A549 (cell line): ENCODE data around the gene GALC.

Experiments
- CEBPB ChIP-seq, 2 experiments: fragments of >200 bp in 1 of 2; sonication (Bioruptor Twin) in 1 of 2; formaldehyde crosslinking in 1 of 2; IDR thresholded peaks; 2 replicates each; pipeline ENCODE4 v1.6.1; 2012 to 2016
- CTCF ChIP-seq: fragments of >200 bp; sonication (Bioruptor Twin); formaldehyde crosslinking; IDR thresholded peaks from 3 replicates; pipeline ENCODE4 v1.5.1; 2016
- EP300 ChIP-seq, 2 experiments: fragments of >200 bp; sonication (Bioruptor Twin); formaldehyde crosslinking; IDR thresholded peaks; 2 replicates in 1 of 2; 3 replicates in 1 of 2; pipeline ENCODE4 v1.6.1; 2016 to 2017
- ESRRA ChIP-seq: fragments of 150-350 bp; IDR thresholded peaks from 2 replicates; pipeline ENCODE4 v1.6.1; 2014; ENCODE audit warnings: mild to moderate bottlenecking, low read length, borderline replicate concordance
- NR3C1 ChIP-seq: fragments of >200 bp; sonication (Bioruptor Twin); formaldehyde crosslinking; IDR thresholded peaks from 3 replicates; pipeline ENCODE4 v1.6.1; 2017
- USF2 ChIP-seq: fragments of 450-650 bp; IDR thresholded peaks from 2 replicates; pipeline ENCODE4 v1.6.1; 2014; ENCODE audit warnings: antibody characterized with exemption

GRCh38 chr14:88025313-88025712, 32.3 kb upstream of the GALC start:
- TF ChIP-seq ESRRA (no peak), CTCF (no peak), EP300 (IDR thresholded peaks at IDR 0.05) (no peak), CEBPB (IDR thresholded peaks at IDR 0.05) (no peak), NR3C1 (no peak), USF2 (no peak)
